ENCODE measurements around the gene SSPN.

DNA sequence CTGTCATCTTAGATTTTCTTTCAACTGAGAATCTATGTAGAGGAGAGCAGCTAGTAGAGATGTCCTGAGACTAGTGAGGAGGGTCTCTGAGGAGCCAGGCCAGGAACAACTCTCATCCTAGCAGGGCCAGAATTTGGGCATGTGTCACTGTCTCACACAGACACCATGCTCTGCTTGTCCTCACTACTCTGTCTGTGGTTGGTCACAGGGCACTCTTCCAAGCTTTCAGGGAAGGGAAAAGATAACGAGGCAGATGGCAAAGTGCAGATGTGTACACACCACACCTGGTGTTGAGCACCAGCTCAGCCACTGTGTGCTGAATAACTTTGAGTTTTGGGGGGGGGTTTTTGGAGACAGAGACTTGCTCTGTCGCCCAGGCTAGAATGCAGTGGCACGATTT, 2.5 kb downstream of the SSPN start:
- TF ChIP-seq, protein P1, sequence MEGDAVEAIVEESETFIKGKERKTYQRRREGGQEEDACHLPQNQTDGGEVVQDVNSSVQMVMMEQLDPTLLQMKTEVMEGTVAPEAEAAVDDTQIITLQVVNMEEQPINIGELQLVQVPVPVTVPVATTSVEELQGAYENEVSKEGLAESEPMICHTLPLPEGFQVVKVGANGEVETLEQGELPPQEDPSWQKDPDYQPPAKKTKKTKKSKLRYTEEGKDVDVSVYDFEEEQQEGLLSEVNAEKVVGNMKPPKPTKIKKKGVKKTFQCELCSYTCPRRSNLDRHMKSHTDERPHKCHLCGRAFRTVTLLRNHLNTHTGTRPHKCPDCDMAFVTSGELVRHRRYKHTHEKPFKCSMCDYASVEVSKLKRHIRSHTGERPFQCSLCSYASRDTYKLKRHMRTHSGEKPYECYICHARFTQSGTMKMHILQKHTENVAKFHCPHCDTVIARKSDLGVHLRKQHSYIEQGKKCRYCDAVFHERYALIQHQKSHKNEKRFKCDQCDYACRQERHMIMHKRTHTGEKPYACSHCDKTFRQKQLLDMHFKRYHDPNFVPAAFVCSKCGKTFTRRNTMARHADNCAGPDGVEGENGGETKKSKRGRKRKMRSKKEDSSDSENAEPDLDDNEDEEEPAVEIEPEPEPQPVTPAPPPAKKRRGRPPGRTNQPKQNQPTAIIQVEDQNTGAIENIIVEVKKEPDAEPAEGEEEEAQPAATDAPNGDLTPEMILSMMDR (IDR thresholded peaks at IDR 0.05), result no peak
- TF ChIP-seq POLR2A (IDR thresholded peaks at IDR 0.05), result no peak

Measured in esophagus squamous epithelium (tissue), 4 donors.